Measurements from ENCODE around the gene NCBP3.
A peak's percentile ranks its signal among the peaks of the same experiment; 100 is the strongest.

Gene NCBP3

GRCh38 chr17:3821101-3821500, 24.9 kb downstream of the NCBP3 start:
- H3K4me3 ChIP-seq (replicated peaks; ENCODE audit: low read depth, low read length), result no peak overlapping the region
- TF ChIP-seq, protein P1, sequence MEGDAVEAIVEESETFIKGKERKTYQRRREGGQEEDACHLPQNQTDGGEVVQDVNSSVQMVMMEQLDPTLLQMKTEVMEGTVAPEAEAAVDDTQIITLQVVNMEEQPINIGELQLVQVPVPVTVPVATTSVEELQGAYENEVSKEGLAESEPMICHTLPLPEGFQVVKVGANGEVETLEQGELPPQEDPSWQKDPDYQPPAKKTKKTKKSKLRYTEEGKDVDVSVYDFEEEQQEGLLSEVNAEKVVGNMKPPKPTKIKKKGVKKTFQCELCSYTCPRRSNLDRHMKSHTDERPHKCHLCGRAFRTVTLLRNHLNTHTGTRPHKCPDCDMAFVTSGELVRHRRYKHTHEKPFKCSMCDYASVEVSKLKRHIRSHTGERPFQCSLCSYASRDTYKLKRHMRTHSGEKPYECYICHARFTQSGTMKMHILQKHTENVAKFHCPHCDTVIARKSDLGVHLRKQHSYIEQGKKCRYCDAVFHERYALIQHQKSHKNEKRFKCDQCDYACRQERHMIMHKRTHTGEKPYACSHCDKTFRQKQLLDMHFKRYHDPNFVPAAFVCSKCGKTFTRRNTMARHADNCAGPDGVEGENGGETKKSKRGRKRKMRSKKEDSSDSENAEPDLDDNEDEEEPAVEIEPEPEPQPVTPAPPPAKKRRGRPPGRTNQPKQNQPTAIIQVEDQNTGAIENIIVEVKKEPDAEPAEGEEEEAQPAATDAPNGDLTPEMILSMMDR (IDR thresholded peaks at IDR 0.05; ENCODE audit: low read length, missing control alignments), result no peak
- no peak for DNase-seq (ENCODE audit: low read depth)

DNA sequence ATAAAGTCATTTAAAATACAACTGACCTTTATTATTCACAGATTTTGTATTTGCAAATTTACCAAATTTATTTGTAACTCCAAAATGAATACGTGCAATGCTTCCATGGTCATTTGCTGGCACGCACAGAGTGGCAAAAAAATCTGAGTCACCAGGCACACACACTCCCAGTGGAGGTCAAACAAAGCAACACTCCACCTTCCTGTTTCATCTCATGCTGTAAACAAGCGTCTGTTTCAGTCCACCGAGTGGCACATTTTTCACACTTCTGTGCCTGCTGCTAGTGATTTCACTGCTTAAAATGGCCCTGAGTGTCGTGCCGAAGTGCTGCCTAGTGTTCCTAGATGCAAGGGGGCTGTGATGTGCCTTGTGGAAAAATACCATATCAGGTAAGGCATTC, 27.3 kb downstream of the NCBP3 start:
- TF ChIP-seq, protein P1 (IDR thresholded peaks at IDR 0.05; ENCODE audit: low read length, missing control alignments), result no peak
- peak; percentile 16 for DNase-seq (ENCODE audit: low read depth)
- H3K4me3 ChIP-seq (replicated peaks; ENCODE audit: low read depth, low read length), result no peak overlapping the region

- DNase-seq (ENCODE audit: low read depth), result no peak
- TF ChIP-seq, protein P1 (IDR thresholded peaks at IDR 0.05; ENCODE audit: low read length, missing control alignments), result no peak
- H3K4me3 ChIP-seq (replicated peaks; ENCODE audit: low read depth, low read length), result no peak overlapping the region
Measured at GRCh38 chr17:3817851-3818605, 28.0 kb downstream of the NCBP3 start.

DNA sequence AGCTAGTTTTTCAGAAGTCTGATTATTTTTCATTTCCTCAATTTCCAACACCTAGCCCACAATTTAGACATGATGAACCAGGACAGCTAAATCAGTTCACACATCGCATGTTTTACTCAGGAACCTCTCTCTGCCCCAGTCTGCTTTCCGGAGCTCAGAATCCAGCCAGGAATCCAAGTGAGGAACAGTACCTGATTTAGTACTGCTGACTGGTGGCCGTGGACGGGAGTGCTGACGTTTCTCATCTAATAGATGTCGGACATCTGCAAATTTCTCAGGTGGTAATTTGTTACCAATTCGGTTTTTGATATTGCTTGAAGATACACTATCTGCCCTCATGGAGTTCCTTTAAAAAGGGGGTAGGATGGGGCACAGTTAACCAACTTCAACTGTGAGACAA, 30.1 kb downstream of the NCBP3 start:
- no peak for DNase-seq (ENCODE audit: low read depth)
- no peak overlapping the region for H3K4me3 ChIP-seq (replicated peaks; ENCODE audit: low read depth, low read length)
- TF ChIP-seq, protein P1 (IDR thresholded peaks at IDR 0.05; ENCODE audit: low read length, missing control alignments), result no peak

- TF ChIP-seq, protein P1 (IDR thresholded peaks at IDR 0.05; ENCODE audit: low read length, missing control alignments), result no peak
- DNase-seq (ENCODE audit: low read depth), result no peak
Measured at GRCh38 chr17:3815122-3815521, 30.9 kb downstream of the NCBP3 start.

DNA sequence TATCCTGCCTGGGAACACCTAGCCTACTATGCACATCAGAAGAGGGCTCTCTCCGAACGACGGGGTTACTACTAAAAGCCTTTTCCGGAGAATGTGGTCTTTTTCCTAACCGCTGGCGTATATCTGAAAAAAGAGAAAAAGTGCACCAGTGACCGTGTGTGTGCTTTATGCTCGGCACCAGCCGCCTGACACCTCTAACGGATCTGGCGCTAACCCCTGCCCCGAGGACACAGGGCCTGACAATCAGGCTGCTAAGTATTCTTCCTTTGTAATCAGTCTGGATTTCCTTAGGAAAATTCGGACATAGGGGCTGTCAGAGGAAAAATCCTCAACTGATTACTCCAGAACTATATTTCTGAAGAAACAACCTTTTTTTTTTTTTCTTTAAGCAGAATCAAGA, 31.7 kb downstream of the NCBP3 start:
- no peak for DNase-seq (ENCODE audit: low read depth)
- TF ChIP-seq, protein P1 (IDR thresholded peaks at IDR 0.05; ENCODE audit: low read length, missing control alignments), result no peak
- no peak overlapping the region for H3K4me3 ChIP-seq (replicated peaks; ENCODE audit: low read depth, low read length)

More at GRCh38 chr17:3815122-3815521, 30.9 kb downstream of the NCBP3 start:
- no peak overlapping the region for H3K4me3 ChIP-seq (replicated peaks; ENCODE audit: low read depth, low read length)

DNA sequence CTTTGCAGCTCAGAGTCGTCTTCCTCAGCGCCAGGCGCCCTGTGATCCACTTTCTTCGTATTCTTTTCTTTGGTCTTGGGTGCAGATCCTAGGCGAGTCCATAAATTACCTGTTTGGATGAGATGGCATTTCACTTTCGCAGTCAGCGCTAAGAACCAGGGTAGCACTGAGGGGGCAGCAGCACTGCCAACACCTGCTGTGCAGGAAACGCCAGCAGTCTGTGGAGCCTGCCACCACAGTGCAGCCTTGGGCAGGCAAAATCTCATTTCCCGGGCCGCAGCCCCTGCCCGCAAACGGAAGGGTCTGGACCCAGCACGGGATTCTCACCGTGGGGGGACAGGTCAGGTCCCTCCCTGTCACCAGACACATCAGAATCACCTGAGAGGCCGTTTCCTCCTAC, 32.9 kb downstream of the NCBP3 start:
- TF ChIP-seq, protein P1 (IDR thresholded peaks at IDR 0.05; ENCODE audit: low read length, missing control alignments), result no peak
- DNase-seq (ENCODE audit: low read depth), result no peak
- no peak overlapping the region for H3K4me3 ChIP-seq (replicated peaks; ENCODE audit: low read depth, low read length)
